ENCODE data around the gene P3H2.

DNA sequence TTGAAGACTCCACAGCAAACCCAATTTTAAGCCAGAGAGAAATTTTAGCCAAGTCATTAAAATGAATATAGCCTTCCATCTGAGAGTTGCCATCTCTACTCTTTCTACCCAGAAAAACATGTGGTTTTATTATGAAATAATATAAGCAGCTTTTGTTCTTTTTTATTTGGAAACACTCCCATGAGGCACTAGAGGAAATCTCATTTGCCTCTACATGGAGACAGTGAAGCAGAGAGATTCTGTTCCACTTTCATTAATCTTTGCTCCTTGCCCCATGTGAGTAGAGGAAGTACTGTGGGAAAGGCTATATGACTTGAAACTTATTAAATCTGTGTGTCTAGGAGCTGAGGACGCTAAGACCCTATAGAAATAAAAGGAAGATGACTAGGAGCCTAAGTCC, 111.1 kb downstream of the P3H2 start:
- TF ChIP-seq E2F3 (CRISPR knock-in tag; IDR thresholded peaks at IDR 0.05) (no peak), U2AF2 (optimal IDR thresholded peaks at IDR 0.05; ENCODE audit: low read depth, low read length) (no peak), ZNF311 (CRISPR knock-in tag; IDR thresholded peaks at IDR 0.05) (no peak), TAF1 (IDR thresholded peaks at IDR 0.05; ENCODE audit: control insufficient read depth, extremely low read depth, insufficient read depth, low read length, severe bottlenecking) (no peak), NFE2L1 (tag; IDR thresholded peaks at IDR 0.05; ENCODE audit: borderline replicate concordance, low read depth) (no peak), HDAC1 (IDR thresholded peaks at IDR 0.05) (no peak), CREBBP (IDR thresholded peaks at IDR 0.05; ENCODE audit: low read depth, low read length) (no peak), HCFC1 (IDR thresholded peaks at IDR 0.05; ENCODE audit: low read depth, low read length) (no peak)
- TF ChIP-seq, protein P1, sequence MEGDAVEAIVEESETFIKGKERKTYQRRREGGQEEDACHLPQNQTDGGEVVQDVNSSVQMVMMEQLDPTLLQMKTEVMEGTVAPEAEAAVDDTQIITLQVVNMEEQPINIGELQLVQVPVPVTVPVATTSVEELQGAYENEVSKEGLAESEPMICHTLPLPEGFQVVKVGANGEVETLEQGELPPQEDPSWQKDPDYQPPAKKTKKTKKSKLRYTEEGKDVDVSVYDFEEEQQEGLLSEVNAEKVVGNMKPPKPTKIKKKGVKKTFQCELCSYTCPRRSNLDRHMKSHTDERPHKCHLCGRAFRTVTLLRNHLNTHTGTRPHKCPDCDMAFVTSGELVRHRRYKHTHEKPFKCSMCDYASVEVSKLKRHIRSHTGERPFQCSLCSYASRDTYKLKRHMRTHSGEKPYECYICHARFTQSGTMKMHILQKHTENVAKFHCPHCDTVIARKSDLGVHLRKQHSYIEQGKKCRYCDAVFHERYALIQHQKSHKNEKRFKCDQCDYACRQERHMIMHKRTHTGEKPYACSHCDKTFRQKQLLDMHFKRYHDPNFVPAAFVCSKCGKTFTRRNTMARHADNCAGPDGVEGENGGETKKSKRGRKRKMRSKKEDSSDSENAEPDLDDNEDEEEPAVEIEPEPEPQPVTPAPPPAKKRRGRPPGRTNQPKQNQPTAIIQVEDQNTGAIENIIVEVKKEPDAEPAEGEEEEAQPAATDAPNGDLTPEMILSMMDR (IDR thresholded peaks at IDR 0.05 in 2 of 3, conservative IDR thresholded peaks at IDR 0.05 in 1 of 3; ENCODE audit: insufficient read depth in 2 of 3, low read depth in 1 of 3, low read length in 3 of 3), result no peak
- TF ChIP-seq, protein P2, sequence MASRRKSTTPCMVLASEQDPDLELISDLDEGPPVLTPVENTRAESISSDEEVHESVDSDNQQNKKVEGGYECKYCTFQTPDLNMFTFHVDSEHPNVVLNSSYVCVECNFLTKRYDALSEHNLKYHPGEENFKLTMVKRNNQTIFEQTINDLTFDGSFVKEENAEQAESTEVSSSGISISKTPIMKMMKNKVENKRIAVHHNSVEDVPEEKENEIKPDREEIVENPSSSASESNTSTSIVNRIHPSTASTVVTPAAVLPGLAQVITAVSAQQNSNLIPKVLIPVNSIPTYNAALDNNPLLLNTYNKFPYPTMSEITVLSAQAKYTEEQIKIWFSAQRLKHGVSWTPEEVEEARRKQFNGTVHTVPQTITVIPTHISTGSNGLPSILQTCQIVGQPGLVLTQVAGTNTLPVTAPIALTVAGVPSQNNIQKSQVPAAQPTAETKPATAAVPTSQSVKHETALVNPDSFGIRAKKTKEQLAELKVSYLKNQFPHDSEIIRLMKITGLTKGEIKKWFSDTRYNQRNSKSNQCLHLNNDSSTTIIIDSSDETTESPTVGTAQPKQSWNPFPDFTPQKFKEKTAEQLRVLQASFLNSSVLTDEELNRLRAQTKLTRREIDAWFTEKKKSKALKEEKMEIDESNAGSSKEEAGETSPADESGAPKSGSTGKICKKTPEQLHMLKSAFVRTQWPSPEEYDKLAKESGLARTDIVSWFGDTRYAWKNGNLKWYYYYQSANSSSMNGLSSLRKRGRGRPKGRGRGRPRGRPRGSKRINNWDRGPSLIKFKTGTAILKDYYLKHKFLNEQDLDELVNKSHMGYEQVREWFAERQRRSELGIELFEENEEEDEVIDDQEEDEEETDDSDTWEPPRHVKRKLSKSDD (conservative IDR thresholded peaks at IDR 0.05; ENCODE audit: low read length), result no peak
- TF ChIP-seq, protein P3, sequence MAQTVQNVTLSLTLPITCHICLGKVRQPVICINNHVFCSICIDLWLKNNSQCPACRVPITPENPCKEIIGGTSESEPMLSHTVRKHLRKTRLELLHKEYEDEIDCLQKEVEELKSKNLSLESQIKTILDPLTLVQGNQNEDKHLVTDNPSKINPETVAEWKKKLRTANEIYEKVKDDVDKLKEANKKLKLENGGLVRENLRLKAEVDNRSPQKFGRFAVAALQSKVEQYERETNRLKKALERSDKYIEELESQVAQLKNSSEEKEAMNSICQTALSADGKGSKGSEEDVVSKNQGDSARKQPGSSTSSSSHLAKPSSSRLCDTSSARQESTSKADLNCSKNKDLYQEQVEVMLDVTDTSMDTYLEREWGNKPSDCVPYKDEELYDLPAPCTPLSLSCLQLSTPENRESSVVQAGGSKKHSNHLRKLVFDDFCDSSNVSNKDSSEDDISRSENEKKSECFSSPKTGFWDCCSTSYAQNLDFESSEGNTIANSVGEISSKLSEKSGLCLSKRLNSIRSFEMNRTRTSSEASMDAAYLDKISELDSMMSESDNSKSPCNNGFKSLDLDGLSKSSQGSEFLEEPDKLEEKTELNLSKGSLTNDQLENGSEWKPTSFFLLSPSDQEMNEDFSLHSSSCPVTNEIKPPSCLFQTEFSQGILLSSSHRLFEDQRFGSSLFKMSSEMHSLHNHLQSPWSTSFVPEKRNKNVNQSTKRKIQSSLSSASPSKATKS (CRISPR knock-in tag; IDR thresholded peaks at IDR 0.05), result no peak
